Stimulated activated CD4-positive, alpha-beta T cell treated with anti-CD3 and anti-CD28 coated beads, Interleukin-1b, Interleukin-23, amount 100 ng/mL, for 24 hours (primary cell): ENCODE results near the gene NR2F1-AS1.
"Not testable (repeated sequence)": the region's sequence is repeated elsewhere in the genome, so short reads cannot be mapped to it uniquely, and the experiment has no call there.

ENCODE experiments used
- DNase-seq, 4 experiments: peaks; one replicate each; pipeline ENCODE4 v3.0.0-alpha.2; 2020; ENCODE audit warnings: low read depth in 4 of 4, low spot score in 1 of 4

NR2F1-AS1 gene

DNA sequence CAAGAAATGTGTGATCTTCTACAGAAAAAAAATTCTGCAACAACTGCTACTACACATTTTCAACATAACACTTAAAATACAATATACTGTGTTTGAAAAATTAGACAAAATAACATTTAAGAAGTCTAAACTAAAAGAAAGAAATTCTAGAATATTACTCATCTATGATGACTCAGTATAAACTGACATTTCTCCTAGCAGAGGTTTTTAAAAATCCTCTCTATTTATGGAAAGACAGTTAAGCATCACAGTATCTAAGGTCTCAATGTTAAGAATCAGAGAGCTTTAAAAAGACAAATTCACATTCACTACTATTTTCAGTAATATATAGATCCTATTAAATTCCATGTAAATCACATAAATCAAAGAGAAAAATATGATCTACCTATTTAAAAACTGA is 61.3 kb downstream of the NR2F1-AS1 start:
- DNase-seq, result no peak

GRCh38 chr5:93517828-93518227 is 63.2 kb downstream of the NR2F1-AS1 start:
- DNase-seq, result no peak

DNA sequence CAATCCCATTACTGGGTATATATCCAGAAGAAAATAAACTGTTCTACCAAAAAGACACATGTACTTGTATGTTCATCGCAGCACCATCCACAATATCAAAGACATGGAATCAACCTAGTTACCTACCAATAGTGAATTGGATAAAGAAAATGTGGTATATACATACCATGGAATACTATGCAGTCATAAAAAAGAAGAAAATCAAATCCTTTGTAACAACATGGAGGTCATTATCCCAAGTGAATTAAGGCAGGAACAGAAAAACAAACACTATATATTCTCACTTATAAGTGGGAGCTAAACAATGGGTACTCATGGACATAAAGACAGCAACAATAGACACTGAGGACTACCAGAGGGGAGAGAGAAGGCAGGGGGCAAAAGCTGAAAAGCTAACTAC is 67.7 kb downstream of the NR2F1-AS1 start:
- no peak for DNase-seq

DNA sequence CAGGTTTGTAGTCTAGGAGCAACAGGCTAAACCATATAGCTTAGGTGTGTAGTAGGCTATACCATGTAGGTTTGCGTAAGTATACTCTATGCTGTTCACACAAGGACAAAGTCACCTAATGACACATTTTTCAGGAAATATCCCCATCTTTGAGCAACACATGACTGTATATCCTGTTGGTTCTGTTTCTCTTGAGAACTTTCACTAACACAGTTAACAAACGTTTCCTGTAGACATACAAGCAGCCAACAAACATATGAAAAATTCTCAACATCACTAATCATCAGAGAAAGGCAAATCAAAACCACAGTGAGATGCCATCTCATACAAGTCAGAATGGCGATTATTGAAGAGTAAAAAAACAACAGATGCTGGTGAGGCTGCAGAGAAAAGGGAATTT is 68.2 kb downstream of the NR2F1-AS1 start:
- no peak for DNase-seq

- DNase-seq, result no peak
Measured at GRCh38 chr5:93511445-93511844, 69.6 kb downstream of the NR2F1-AS1 start.

- no peak for DNase-seq
Measured at GRCh38 chr5:93510626-93511380, 70.2 kb downstream of the NR2F1-AS1 start.

- DNase-seq, result not testable (repeated sequence)
Measured at GRCh38 chr5:93505553-93505952, 75.5 kb downstream of the NR2F1-AS1 start.

GRCh38 chr5:93503598-93504067 is 77.4 kb downstream of the NR2F1-AS1 start:
- DNase-seq, result no peak

- DNase-seq, result no peak
Measured at GRCh38 chr5:93497096-93497495, 83.9 kb downstream of the NR2F1-AS1 start.

DNA sequence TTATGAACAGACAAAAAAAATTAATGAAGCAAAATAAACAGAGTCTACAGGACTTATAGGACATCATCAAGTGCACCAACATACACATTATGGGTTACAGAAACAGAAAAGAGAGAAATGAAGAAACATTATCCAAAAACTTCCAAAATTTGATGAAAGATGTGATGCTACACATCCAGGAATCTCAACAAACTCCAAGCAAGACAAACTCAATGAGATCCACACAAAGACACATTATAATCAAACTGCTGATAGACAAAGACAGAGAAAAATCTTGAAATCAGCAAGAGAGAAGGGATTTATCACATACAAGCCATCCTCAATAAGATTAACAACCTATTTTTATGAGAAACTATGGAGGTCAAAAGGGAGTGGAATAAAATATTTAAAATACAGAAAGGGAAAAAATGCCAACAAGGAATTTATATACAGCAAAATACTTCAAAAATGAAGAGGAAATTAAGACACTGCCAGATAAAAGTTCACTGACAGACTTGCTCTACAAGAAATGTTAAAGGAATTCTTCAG is 101.0 kb downstream of the NR2F1-AS1 start:
- no peak for DNase-seq

DNA sequence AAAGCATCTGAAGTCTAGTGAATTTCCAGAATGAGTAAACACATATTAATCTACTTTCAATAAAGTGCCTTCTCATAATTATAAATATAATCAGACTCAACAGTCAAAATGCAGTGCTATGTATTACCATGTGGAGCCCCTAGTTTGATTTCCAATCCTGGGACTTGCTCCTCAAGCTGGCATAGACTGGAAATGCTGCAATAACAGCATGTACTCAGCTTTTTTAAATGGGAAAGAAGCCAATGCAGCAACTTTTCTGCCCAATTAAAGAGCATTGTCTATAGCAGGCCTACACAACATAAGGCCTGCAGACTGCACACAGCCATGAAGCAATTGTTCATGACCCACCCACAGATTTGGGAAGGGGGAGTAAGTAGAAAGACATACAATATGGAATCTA is 103.2 kb downstream of the NR2F1-AS1 start:
- DNase-seq, result no peak

DNA sequence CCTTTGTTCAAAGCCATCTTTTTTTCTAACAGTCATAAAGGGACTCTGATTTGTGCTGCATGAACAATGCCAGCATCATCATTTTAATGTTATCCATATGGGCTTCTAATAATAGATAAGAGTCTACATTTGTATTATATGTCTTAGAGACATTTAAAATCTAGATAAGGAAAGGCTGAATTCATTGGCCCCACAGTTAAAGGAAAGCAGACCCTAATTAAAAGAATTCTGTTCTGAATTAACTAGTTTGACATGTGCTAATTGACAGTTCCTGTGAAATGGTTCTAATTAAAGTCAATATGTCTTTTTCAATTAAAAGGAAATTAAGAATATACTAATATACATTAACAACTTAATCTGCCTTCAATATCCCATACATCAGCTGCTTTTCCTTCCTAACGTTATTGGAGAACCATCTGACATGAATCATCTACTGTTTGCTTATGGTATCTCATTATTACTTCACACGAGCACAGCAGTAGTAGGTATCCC is 104.7 kb downstream of the NR2F1-AS1 start:
- DNase-seq, result no peak

- no peak for DNase-seq
Measured at GRCh38 chr5:93462916-93463315, 118.1 kb downstream of the NR2F1-AS1 start.

- DNase-seq, result no peak
Measured at GRCh38 chr5:93461756-93462155, 119.3 kb downstream of the NR2F1-AS1 start.

DNA sequence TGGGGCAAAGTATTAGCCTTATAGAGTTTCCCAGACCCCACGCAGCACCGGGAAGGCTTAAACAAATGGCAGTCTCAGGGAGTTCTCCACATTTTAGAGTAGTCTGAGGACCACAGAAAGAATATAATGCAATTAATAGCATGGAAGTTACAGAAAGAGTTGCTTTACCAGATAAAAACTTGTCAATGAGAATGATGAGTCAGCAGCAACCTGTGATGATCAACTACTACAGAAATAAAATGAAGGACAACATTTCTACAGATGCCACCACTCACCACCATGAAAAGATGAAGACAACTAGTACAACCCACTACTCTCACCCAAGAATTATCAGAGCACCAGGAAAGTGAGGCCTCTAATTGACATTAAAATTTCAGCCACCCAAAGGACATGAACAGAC is 120.7 kb downstream of the NR2F1-AS1 start:
- DNase-seq, result no peak

DNA sequence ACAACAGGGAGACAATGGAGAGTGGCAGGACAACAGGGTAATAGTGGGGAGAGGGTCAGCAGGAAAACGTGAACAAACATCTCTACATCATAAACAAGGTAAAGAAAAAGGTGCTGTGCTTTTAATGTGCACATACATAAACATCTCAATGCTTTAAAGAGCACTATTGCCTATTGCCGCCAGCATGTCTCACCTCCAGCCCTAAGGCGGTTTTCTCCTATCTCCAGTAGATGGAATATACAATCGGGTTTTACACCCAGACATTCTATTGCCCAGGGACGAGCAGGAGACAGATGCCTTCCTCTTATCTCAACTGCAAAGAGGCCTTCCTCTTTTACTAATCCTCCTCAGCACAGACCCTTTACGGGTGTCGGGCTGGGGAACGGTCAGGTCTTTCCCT is 124.2 kb downstream of the NR2F1-AS1 start:
- not testable (repeated sequence) for DNase-seq

GRCh38 chr5:93454896-93455295 is 126.1 kb downstream of the NR2F1-AS1 start:
- DNase-seq, result no peak

DNA sequence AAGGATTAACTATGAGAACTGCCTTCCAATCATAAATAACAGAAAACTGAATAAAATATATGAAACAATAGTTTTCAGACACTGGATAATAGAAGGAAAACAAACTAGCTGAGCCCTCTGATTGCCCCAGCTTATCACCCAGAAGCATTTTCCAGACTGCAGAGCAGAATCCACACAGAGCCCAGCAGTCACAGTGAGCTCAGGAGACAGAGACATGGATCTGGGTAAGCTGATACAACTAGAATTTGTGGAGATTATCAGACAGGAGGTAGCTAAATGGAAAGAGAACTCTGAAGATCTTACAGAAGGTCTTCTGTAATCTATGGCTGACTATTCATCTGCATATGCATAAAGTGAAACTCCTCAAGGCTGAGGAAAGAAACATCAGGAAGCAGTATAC is 128.8 kb downstream of the NR2F1-AS1 start:
- no peak for DNase-seq

GRCh38 chr5:93438124-93438523 is 142.9 kb downstream of the NR2F1-AS1 start:
- DNase-seq, result no peak

GRCh38 chr5:93436083-93436482 is 144.9 kb downstream of the NR2F1-AS1 start:
- no peak for DNase-seq

- DNase-seq, result no peak
Measured at GRCh38 chr5:93433422-93433821, 147.6 kb downstream of the NR2F1-AS1 start.

DNA sequence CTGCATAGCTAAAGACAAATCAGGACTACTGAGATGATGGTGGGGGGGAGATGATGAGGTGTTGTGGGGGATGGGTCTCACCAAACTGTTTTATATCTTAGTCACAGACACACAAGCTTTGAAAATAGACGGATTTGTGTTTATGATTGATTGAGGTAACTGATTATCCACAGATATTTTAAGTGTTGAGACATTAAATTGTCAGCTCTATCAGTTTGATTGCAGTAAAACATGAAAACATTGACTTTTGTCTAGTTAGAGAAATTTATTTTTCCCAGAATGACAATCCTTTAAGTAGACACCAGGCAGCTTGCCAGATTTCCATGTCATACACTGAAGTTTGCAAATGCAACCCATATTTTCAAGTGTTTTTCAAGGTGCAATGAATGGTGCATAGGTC is 149.8 kb downstream of the NR2F1-AS1 start:
- no peak for DNase-seq
